ENCODE data around the gene TFDP2.

DNA sequence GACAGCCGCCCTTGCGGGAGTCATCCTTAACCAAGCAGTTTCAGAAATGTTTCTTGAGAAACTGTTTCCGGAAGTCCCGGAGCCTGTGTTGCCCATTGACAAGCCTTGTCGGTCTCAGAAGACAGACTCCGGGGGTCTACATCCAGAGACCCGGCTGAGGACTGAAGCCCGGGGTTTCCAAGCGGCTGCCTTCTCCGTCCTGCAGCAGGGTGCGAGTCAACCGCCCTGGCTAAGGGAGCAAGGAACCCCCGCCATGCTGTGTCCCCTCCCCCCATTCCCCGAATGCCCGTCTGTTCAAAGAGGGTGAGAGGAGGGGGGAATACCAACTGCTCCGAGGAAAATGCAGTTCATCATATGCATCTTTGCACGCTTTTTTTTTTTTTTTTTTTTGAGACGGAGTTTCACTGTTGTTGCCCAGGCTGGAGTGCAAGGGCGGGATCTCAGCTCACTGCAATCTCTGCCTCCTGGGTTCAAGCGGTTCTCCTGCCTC lies 211.3 kb downstream of the TFDP2 start:
- TF ChIP-seq, protein P1, sequence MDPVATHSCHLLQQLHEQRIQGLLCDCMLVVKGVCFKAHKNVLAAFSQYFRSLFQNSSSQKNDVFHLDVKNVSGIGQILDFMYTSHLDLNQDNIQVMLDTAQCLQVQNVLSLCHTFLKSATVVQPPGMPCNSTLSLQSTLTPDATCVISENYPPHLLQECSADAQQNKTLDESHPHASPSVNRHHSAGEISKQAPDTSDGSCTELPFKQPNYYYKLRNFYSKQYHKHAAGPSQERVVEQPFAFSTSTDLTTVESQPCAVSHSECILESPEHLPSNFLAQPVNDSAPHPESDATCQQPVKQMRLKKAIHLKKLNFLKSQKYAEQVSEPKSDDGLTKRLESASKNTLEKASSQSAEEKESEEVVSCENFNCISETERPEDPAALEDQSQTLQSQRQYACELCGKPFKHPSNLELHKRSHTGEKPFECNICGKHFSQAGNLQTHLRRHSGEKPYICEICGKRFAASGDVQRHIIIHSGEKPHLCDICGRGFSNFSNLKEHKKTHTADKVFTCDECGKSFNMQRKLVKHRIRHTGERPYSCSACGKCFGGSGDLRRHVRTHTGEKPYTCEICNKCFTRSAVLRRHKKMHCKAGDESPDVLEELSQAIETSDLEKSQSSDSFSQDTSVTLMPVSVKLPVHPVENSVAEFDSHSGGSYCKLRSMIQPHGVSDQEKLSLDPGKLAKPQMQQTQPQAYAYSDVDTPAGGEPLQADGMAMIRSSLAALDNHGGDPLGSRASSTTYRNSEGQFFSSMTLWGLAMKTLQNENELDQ (tag by site-specific recombination; IDR thresholded peaks at IDR 0.05; ENCODE audit: low read depth): no peak
- no peak for TF ChIP-seq ZNF423 (tag by site-specific recombination; IDR thresholded peaks at IDR 0.05)
- no peak for TF ChIP-seq ZNF658 (tag by site-specific recombination; IDR thresholded peaks at IDR 0.05)
- TF ChIP-seq IKZF3 (tag by site-specific recombination; IDR thresholded peaks at IDR 0.05): no peak
- no peak for TF ChIP-seq PRDM1 (tag by site-specific recombination; IDR thresholded peaks at IDR 0.05)
- TF ChIP-seq, protein P2, sequence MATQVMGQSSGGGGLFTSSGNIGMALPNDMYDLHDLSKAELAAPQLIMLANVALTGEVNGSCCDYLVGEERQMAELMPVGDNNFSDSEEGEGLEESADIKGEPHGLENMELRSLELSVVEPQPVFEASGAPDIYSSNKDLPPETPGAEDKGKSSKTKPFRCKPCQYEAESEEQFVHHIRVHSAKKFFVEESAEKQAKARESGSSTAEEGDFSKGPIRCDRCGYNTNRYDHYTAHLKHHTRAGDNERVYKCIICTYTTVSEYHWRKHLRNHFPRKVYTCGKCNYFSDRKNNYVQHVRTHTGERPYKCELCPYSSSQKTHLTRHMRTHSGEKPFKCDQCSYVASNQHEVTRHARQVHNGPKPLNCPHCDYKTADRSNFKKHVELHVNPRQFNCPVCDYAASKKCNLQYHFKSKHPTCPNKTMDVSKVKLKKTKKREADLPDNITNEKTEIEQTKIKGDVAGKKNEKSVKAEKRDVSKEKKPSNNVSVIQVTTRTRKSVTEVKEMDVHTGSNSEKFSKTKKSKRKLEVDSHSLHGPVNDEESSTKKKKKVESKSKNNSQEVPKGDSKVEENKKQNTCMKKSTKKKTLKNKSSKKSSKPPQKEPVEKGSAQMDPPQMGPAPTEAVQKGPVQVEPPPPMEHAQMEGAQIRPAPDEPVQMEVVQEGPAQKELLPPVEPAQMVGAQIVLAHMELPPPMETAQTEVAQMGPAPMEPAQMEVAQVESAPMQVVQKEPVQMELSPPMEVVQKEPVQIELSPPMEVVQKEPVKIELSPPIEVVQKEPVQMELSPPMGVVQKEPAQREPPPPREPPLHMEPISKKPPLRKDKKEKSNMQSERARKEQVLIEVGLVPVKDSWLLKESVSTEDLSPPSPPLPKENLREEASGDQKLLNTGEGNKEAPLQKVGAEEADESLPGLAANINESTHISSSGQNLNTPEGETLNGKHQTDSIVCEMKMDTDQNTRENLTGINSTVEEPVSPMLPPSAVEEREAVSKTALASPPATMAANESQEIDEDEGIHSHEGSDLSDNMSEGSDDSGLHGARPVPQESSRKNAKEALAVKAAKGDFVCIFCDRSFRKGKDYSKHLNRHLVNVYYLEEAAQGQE (tag by site-specific recombination; IDR thresholded peaks at IDR 0.05): no peak
